Testis (tissue), 2 donors: ENCODE results near the gene KMT5B.

Experiments
- CTCF ChIP-seq, 3 experiments: fragments of 450-650 bp in 2 of 3; fragments of 200-600 bp in 1 of 3; sonication (generic) in 1 of 3; IDR thresholded peaks; one replicate each; pipeline ENCODE4 v1.5.1; 2016 to 2019; ENCODE audit warnings: antibody characterized with exemption in 3 of 3, mild to moderate bottlenecking in 2 of 3, moderate library complexity in 1 of 3
- POLR2A ChIP-seq: fragments of 450-650 bp; IDR thresholded peaks from one replicate; pipeline ENCODE4 v1.6.1; 2017; ENCODE audit warnings: antibody characterized with exemption, mild to moderate bottlenecking, moderate library complexity

DNA sequence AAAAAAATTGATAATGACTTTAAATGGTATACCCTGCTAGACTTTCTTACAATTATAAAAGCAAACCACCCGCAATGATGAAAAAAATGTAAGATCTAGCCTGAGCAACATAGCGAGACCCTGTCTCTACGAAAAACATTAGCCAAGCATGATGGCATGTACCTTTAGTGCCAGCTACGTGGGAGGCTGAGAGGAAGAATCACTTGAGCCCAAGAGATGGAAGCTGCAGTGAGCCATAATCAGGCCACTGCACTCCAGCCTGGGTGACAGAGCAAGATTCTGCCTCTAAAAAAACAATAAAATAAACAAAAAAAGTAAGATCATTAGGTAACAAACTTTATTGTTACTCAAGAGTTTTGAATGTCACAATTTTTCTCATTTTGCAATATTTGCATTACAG is 39.2 kb downstream of the KMT5B start:
- TF ChIP-seq CTCF (IDR thresholded peaks at IDR 0.05) = no peak
- TF ChIP-seq POLR2A = no peak
